GF-D8 (cell line): ENCODE data around the gene VPS33B.

Experiments
- DNase-seq: peaks from one replicate; lab custom pipeline; 2025; lab: John Stamatoyannopoulos, UW

Gene VPS33B

GRCh38 chr15:90979582-90979981 is 42.8 kb downstream of the VPS33B start:
- no peak for DNase-seq

- DNase-seq, result no peak
These were observed 48.2 kb downstream of the VPS33B start for GRCh38 chr15:90974216-90974615.

DNA sequence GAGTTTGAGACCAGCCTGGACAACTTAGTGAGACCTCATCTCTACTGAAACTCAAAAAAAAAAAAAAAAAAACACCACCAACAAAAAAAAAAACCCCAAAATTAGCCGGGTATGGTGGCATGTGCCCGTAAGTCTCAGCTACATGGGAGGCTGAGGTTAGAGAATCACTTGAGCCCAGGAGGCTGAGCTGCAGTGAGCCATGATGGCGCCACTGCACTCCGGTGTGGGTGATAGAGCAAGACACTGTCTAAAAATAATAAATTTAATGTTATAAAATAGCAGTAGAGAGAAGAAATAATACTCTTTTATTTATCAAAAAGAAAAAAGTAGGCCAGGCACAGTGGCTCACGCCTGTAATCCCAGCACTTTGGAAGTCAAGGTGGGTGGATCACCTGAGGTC is 50.3 kb downstream of the VPS33B start:
- DNase-seq, result no peak

GRCh38 chr15:90970274-90970673 is 52.1 kb downstream of the VPS33B start:
- no peak for DNase-seq

GRCh38 chr15:90968434-90968833 is 54.0 kb downstream of the VPS33B start:
- no peak for DNase-seq

DNA sequence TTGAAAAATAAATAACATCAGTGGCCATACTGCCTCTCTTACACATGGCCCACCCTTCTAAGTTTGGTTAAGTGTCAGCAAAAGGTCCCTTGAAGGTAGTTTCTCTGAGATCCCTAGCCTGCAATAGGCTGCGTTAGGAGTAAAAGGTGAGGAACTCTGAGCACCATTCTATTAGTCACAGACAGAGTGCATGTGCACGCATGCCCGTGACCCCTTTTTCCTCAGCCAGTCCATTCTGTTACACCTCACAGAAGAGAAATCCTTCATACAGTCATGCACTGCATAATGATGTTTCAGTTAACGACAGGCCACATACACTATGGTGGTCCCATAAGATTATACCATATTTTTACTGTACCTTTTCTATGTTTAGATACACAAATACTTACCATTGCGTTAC is 55.2 kb downstream of the VPS33B start:
- no peak for DNase-seq

DNA sequence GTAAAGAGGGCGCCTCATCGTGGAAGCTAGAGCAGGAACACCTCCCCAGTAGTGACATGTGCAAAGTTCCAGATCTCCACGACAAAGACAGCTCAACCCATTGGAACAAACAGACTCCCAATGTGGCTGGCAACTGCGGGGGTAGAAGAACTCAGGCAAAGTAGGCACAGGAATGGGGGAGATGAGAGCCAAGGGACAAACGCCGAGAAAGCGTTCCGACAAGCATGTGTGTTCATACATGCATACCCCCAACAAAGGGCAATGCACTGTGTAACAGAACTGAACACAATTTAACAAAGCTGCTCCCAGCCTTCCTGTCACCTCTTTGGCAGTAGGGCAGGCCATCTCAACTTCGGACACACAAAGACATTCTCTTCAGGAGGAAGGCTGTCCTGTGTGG is 56.1 kb downstream of the VPS33B start:
- no peak for DNase-seq

GRCh38 chr15:90962021-90962420 is 60.4 kb downstream of the VPS33B start:
- no peak for DNase-seq

GRCh38 chr15:90960298-90961091 is 61.9 kb downstream of the VPS33B start:
- DNase-seq, result no peak

DNA sequence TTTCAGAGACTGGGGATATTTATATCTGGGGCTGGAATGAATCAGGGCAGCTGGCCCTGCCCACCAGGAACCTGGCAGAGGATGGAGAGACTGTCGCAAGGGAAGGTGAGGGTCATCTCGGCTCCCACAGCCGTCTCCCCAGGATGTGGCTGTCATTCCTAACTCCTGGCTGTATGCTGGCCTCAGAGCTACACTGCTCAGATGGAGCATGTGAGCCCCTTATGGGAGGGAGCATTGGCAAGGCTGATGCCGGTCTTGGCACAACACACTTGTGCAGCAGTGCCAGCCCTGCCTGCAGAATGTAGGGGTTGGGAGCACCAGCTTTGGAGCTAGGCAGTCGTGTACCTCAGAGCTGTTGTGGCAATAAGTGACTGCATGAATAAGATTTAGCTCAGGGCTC is 62.5 kb downstream of the VPS33B start:
- no peak for DNase-seq

DNA sequence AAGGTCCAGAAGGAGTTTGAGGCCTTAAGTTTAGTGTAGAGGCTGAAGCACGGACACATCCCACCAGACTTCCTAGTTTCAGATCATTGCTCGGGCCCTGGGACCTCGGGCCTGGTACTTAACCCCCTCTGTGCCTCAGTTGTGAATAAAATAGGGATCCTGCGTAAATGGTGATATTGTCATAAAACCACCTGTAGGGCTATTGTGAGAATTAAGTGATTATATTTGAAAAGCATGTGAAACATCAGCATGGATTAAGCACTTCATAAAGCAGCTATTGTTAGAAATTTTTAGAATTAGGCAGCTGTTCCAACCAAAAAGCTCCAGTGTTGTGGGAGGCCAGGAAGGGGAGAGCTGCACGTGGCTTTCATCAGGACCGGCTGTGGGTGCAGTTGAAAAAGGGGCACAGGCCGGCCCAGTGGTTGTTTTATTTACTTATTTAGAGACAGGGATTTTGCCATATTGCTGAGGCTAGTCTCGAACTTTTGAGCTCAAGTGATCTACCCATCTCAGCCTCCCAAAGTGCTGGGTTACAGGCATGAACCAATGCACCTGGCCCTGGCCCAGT is 63.3 kb downstream of the VPS33B start:
- no peak for DNase-seq

- DNase-seq, result no peak
These were observed 64.6 kb downstream of the VPS33B start for GRCh38 chr15:90957791-90958190.

DNA sequence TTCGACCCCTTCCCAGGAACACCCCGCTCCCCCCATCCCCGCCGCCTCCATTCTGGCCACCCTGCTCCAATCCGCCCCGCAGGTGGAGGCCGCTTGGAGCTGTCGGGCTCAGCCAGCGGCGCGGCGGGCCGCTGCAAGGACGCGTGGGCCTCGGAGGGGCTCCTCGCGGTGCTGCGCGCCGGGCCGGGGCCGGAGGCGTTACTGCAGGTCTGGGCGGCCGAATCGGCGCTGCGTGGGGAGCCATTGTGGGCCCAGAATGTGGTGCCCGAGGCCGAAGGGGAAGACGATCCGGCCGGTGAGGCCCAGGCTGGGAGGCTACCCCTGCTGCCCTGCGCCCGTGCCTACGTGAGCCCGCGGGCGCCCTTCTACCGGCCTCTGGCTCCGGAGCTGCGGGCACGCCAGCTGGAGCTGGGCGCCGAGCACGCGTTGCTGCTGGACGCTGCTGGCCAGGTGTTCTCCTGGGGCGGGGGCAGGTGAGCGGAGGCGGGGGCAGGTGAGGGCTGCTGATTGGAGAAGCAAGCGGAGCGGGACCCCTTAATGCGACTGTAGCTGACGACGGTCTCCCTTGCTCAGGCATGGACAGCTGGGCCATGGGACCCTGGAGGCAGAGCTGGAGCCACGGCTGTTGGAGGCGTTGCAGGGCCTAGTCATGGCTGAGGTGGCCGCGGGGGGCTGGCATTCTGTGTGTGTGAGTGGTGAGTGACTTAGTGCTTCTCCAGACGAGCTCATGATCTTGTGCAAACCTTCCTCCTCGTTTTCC is 65.2 kb downstream of the VPS33B start:
- DNase-seq, result no peak

- no peak for DNase-seq
These were observed 65.9 kb downstream of the VPS33B start for GRCh38 chr15:90956274-90957030.

GRCh38 chr15:90955624-90956273 is 66.6 kb downstream of the VPS33B start:
- DNase-seq, result no peak

DNA sequence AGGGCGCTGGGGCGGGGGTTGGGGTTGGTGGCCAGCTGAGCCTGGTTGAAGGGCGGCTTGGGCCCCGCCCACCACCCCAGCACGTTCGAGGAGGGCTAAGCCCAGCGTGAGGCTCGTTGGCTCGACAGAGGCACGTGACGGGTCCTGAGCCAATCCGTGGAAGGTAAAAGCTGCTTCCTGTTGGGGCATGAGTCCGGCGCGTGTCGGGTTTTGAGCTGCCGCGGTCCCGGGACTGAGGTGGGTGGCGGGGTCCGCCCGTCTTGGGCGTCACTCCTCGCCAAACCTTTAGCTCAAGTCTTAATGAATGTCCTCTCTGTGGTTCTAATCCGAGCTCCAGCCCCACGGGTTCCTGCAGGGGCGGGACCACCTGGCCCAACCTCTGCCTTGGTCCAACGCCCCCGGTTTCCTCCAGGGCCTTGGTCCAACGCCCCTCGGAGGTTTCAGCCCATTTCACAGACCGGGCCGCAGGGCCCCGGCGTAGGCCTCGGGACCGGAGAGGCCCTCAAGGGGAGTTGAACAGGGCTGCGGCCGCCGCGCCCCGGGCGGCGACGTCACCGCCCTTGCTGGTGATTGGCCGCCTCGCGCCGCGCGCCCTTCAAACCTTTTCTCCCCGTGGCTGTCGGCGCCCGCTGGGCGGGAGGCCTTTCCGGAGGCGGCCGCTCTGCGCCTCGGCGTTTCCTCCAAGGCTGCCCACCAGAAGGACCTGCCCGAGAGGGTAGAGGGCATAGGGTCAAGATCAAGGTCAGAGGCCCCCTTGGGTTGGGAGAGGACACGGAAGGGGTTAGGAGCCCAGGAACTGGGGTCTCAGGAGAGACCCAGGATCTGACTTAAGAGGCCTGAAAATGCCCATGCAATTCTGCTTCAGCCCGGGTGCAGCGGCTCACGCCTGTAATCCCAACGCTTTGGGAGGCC is 67.4 kb downstream of the VPS33B start, which contains the start of gene RCCD1:
TSS of gene RCCD1 (plus strand) at position 173 of the 912 bp plus-strand sequence. CDS start 1,851 bp downstream, outside the sequence.
- DNase-seq, result peak; percentile 89

- no peak for DNase-seq
These were observed 68.3 kb downstream of the VPS33B start for GRCh38 chr15:90953947-90954711.

GRCh38 chr15:90952901-90953677 is 69.3 kb downstream of the VPS33B start:
- no peak for DNase-seq

GRCh38 chr15:90950676-90951075 is 71.7 kb downstream of the VPS33B start:
- DNase-seq, result no peak
